Subcutaneous preadipocyte (primary cell): Measurements from ENCODE around the gene HMSD. TPM values are rescaled to one million over a fixed set of nuclear protein-coding genes. Genes with fewer than 3 reads are reported as not detected.

Experiments used
- total RNA-seq: library from RNA; depleted of rRNA; stranded (reverse); fragments of >200 nt; gene quantifications from 2 replicates; pipeline ENCODE4 v1.2.3, GENCODE V29; 2012

The HMSD gene, protein sequence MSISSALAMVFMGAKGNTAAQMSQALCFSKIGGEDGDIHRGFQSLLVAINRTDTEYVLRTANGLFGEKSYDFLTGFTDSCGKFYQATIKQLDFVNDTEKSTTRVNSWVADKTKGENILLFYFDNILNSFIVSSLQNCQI
- 0.39 TPM in 1 of 2 replicates, not detected in the other for total RNA-seq

GRCh38 chr18:63949068-63949737 is at the start of gene HMSD:
TSS of gene HMSD (plus strand) at chr18:63949301. CDS start at chr18:63953456, 4,155 bp downstream.

DNA sequence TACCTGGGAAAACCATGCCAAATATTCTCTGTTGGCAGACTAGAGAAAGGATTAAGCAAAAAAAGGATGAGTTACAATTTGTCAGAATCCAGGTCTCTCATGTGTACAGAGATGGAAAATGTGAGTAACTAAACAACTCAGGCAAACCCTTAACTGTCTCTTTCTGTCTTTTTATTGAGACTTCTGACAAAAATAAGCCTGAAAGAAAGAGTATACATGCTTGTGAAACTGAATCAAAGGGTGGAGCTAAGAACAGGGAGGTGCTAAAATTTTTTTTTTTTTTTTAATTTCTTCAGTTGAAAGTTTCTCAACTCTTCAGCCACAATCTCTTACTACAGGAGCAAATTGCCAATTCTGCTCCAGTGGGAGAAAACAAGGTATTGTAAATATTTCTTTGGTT is 41.4 kb upstream of the HMSD start, which contains the start of gene SERPINB10:
Gene SERPINB10 (plus strand): TSS at position 295 of the 400 bp plus-strand sequence. CDS start 7,553 bp downstream, outside the sequence.

DNA sequence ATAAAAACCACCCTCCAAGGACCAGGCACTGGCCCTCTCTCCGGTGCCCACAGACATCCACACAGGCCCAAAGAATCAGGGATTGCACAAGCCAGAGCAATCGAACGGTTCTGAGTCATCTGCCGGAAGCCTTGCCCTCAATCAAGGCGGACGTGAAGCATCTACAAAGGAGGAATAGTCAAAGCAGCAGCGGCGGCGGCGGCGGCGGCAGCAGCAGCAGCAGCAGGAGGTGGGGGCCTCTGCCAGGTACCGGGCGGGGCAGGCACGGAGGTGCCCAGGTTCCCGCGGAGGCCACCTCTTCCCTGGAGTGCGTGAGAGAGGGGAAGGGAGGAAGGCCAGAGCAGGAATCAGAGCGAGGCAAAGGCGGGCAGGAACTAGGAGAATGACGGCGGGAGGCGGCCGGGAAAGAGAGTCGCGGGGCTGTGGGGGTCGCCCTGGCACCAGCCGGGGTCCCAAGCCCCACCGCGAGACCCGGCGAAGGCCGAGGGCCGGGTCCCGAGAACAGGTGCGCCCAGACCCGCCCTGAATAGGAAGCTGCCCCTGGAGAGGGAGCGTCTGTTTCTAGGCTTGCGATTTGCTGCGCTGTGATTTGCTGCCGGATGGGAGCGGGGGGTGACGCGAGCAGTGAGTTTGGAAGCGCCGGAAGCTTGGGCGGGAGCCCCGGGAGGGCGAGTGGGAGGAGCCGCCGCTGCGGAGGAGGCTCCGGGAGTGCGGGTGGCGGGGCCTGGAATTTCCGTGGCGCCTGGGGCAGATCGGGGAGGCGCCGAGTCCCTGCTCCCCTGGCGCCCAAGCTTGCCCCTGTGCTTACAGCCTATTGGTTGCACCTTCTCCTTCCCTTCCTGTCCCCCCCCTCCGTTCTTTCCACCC is 21.1 kb downstream of the HMSD start, which contains the start of gene SERPINB8:
Gene SERPINB8 (plus strand): TSS at position 140 of the 867 bp plus-strand sequence. CDS start 8,228 bp downstream, outside the sequence.

Other genes with a start within 250 kb of the HMSD start
- not detected in 2 replicates for gene SERPINB11, start 246.3 kb upstream of the HMSD start, total RNA-seq
- gene SERPINB7, start 173.9 kb upstream of the HMSD start, total RNA-seq: 0.59 TPM in 1 of 2 replicates, not detected in the other
- gene SERPINB2, start 61.6 kb upstream of the HMSD start, total RNA-seq: 1.8 and 3.5 TPM in 2 replicates
- gene SERPINB10, start 41.3 kb upstream of the HMSD start, total RNA-seq: 0.20 TPM in 1 of 2 replicates, not detected in the other
- 16.5 and 28.2 TPM in 2 replicates for gene SERPINB8, start 20.8 kb downstream of the HMSD start, total RNA-seq
- not detected in 2 replicates for gene LINC00305, start 199.8 kb downstream of the HMSD start, total RNA-seq